HEK293 (cell line): Measurements from ENCODE around the gene DMD.

Experiments used
- CTCF ChIA-PET: fragments of 350-600 bp; formaldehyde crosslinking; extraction: SDS; loops from one replicate; lab custom pipeline; 2021; ENCODE audit warnings: antibody characterized with exemption; lab: Yijun Ruan, JAX
- POLR2A ChIA-PET: fragments of 300-600 bp; formaldehyde crosslinking; extraction: SDS; loops from one replicate; lab custom pipeline; 2020; ENCODE audit warnings: antibody characterized with exemption, inconsistent platforms; lab: Yijun Ruan, JAX
- H3K27ac ChIP-seq: fragments of 200-500 bp; sonication (Bioruptor generic); 2 replicates; pipeline ENCODE4 v1.5.1; 2014; ENCODE audit warnings: low read depth, low read length, control low read depth, inconsistent platforms; ENCODE audit errors: extremely low read depth
- H3K36me3 ChIP-seq, 2 experiments: fragments of 200-500 bp in 1 of 2; sonication (Bioruptor generic) in 1 of 2; 1 replicate in 1 of 2; 2 replicates in 1 of 2; pipeline ENCODE4 v1.5.1; 2014 to 2017; ENCODE audit warnings: inconsistent platforms in 2 of 2, low read length in 2 of 2; ENCODE audit not compliant: control insufficient read depth in 2 of 2, insufficient read depth in 1 of 2
- H3K4me1 ChIP-seq: fragments of 200-500 bp; sonication (Bioruptor generic); 2 replicates; pipeline ENCODE4 v1.5.1; 2014; ENCODE audit warnings: mild to moderate bottlenecking, low read length, inconsistent platforms; ENCODE audit not compliant: control insufficient read depth, insufficient read depth
- H3K4me3 ChIP-seq: 2 replicates; pipeline ENCODE4 v1.5.1; 2011; ENCODE audit warnings: low read depth, mild to moderate bottlenecking, control low read depth, low read length, moderate library complexity
- H3K9me3 ChIP-seq: fragments of 200-500 bp; sonication (Bioruptor generic); 2 replicates; pipeline ENCODE4 v1.5.1; 2014; ENCODE audit warnings: low read depth, low read length, inconsistent platforms; ENCODE audit not compliant: control insufficient read depth, insufficient read depth
- CTCF ChIP-seq: fragments of 450-650 bp; formaldehyde crosslinking; IDR thresholded peaks from 2 replicates; pipeline ENCODE4 v1.5.1; 2016; ENCODE audit warnings: missing biosample characterization, missing genetic modification characterization
- EGR2 ChIP-seq: fragments of 450-650 bp; formaldehyde crosslinking; IDR thresholded peaks from 2 replicates; pipeline ENCODE4 v1.5.1; 2016; ENCODE audit warnings: low read depth, missing biosample characterization, missing genetic modification characterization
- GFI1B ChIP-seq: fragments of 450-650 bp; formaldehyde crosslinking; IDR thresholded peaks from 2 replicates; pipeline ENCODE4 v1.5.1; 2016; ENCODE audit warnings: missing biosample characterization, missing genetic modification characterization
- GLI2 ChIP-seq: fragments of 450-650 bp; formaldehyde crosslinking; IDR thresholded peaks from 2 replicates; pipeline ENCODE4; 2017; ENCODE audit warnings: missing biosample characterization, missing genetic modification characterization, low read depth, borderline replicate concordance
- HOXA7 ChIP-seq: sonication (generic); formaldehyde crosslinking; IDR thresholded peaks from 2 replicates; pipeline ENCODE4 v1.8.1; 2022; ENCODE audit warnings: missing genetic modification reagents, borderline replicate concordance
- OVOL3 ChIP-seq: fragments of 450-650 bp; formaldehyde crosslinking; IDR thresholded peaks from 2 replicates; pipeline ENCODE4 v1.5.1; 2016; ENCODE audit warnings: missing biosample characterization, missing genetic modification characterization
- PRDM10 ChIP-seq: fragments of 450-650 bp; formaldehyde crosslinking; IDR thresholded peaks from 2 replicates; pipeline ENCODE4 v1.5.1; 2016; ENCODE audit warnings: missing biosample characterization, missing genetic modification characterization
- PRDM4 ChIP-seq: fragments of 450-650 bp; formaldehyde crosslinking; IDR thresholded peaks from 2 replicates; pipeline ENCODE4 v1.5.1; 2017; ENCODE audit warnings: missing biosample characterization, missing genetic modification characterization
- REST ChIP-seq: fragments of 450-650 bp; formaldehyde crosslinking; IDR thresholded peaks from 2 replicates; pipeline ENCODE4 v1.5.1; 2016; ENCODE audit warnings: missing biosample characterization, missing genetic modification characterization
- SETDB1 ChIP-seq: IDR thresholded peaks from one replicate; pipeline ENCODE4 v1.6.1; 2017; ENCODE audit warnings: mild to moderate bottlenecking, low read length, moderate library complexity, mixed read lengths; ENCODE audit not compliant: insufficient read length
- SP3 ChIP-seq: fragments of 450-650 bp; formaldehyde crosslinking; IDR thresholded peaks from 2 replicates; pipeline ENCODE4 v1.5.1; 2016; ENCODE audit warnings: missing biosample characterization, missing genetic modification characterization
- SP7 ChIP-seq: fragments of 450-650 bp; formaldehyde crosslinking; IDR thresholded peaks from 2 replicates; pipeline ENCODE4 v1.5.1; 2016; ENCODE audit warnings: missing biosample characterization, missing genetic modification characterization
- ZNF335 ChIP-seq: fragments of 450-650 bp; formaldehyde crosslinking; conservative IDR thresholded peaks from 2 replicates; pipeline ENCODE4 v1.5.1; 2016; ENCODE audit warnings: missing biosample characterization, missing genetic modification characterization
- ZNF394 ChIP-seq: fragments of 450-650 bp; formaldehyde crosslinking; IDR thresholded peaks from 2 replicates; pipeline ENCODE4 v1.5.1; 2016; ENCODE audit warnings: missing biosample characterization, missing genetic modification characterization, mild to moderate bottlenecking, moderate library complexity, borderline replicate concordance
- ZNF48 ChIP-seq: fragments of 450-650 bp; formaldehyde crosslinking; IDR thresholded peaks from 2 replicates; pipeline ENCODE4 v1.5.1; 2016; ENCODE audit warnings: missing biosample characterization, missing genetic modification characterization
- ZNF513 ChIP-seq: fragments of 450-650 bp; IDR thresholded peaks from 2 replicates; pipeline ENCODE4 v1.5.1; 2018; ENCODE audit warnings: missing biosample characterization, missing genetic modification characterization
- ZNF521 ChIP-seq: fragments of 450-650 bp; formaldehyde crosslinking; IDR thresholded peaks from 2 replicates; pipeline ENCODE4 v1.5.1; 2017; ENCODE audit warnings: missing biosample characterization, mild to moderate bottlenecking, missing genetic modification characterization
- ZNF660 ChIP-seq: fragments of 450-650 bp; IDR thresholded peaks from 2 replicates; pipeline ENCODE4 v1.5.1; 2018; ENCODE audit warnings: missing biosample characterization, mild to moderate bottlenecking, missing genetic modification characterization
- ZNF701 ChIP-seq: fragments of 450-650 bp; formaldehyde crosslinking; IDR thresholded peaks from 2 replicates; pipeline ENCODE4 v1.5.1; 2016; ENCODE audit warnings: missing biosample characterization, missing genetic modification characterization
- ZNF704 ChIP-seq: fragments of 450-650 bp; formaldehyde crosslinking; IDR thresholded peaks from 2 replicates; pipeline ENCODE4 v1.5.1; 2016; ENCODE audit warnings: missing biosample characterization, missing genetic modification characterization
- ZNF777 ChIP-seq: fragments of 450-650 bp; formaldehyde crosslinking; IDR thresholded peaks from 2 replicates; pipeline ENCODE4 v1.5.1; 2017; ENCODE audit warnings: missing biosample characterization, missing genetic modification characterization, borderline replicate concordance

The DMD gene

GRCh38 chrX:32116047-32116446 lies 1095.3 kb downstream of the DMD start:
- no peaks in the 10 kb centered on the region; the same call in 1 of the 2 replicates for H3K9me3 ChIP-seq
- H3K36me3 ChIP-seq, result no peaks in the 10 kb centered on the region
- no peak overlapping the region for H3K4me3 ChIP-seq
- TF ChIP-seq SP7 (tag by site-specific recombination) (no peak), ZNF335 (no peak), HOXA7 (CRISPR knock-in tag) (no peak), ZNF660 (tag by site-specific recombination) (no peak), GLI2 (tag by site-specific recombination) (no peak), ZNF701 (tag by site-specific recombination) (no peak)
- ChIA-PET CTCF (interaction anchor here (0.7 kb wide), 1 partner anchor 10 kb away, joined by 3 read pairs; no protein-coding TSS in a partner anchor), POLR2A (no interaction called here)
- no peaks in the 10 kb centered on the region for H3K4me1 ChIP-seq
- no peak overlapping the region for H3K27ac ChIP-seq

- no peaks in the 10 kb centered on the region; the same call in 1 of the 2 replicates for H3K9me3 ChIP-seq
- H3K27ac ChIP-seq, result no peak overlapping the region
- no peak overlapping the region for H3K4me3 ChIP-seq
- POLR2A ChIA-PET, result no interaction called here
- no peaks in the 10 kb centered on the region for H3K4me1 ChIP-seq
- CTCF ChIA-PET, result no interaction called here
- no peaks in the 10 kb centered on the region for H3K36me3 ChIP-seq
- no peak for TF ChIP-seq SETDB1
- no peak for TF ChIP-seq ZNF48 (tag by site-specific recombination)
- TF ChIP-seq ZNF521 (tag by site-specific recombination), result no peak
- TF ChIP-seq GFI1B (tag by site-specific recombination), result no peak
- no peak for TF ChIP-seq PRDM4 (tag by site-specific recombination)
- TF ChIP-seq ZNF777 (tag by site-specific recombination), result no peak
- TF ChIP-seq PRDM10 (tag by site-specific recombination), result no peak
- no peak for TF ChIP-seq OVOL3
- no peak for TF ChIP-seq REST (tag by site-specific recombination)
- TF ChIP-seq ZNF394, result no peak
- no peak for TF ChIP-seq CTCF (tag by site-specific recombination)
- TF ChIP-seq EGR2, result no peak
- TF ChIP-seq ZNF513 (tag by site-specific recombination), result no peak
- TF ChIP-seq ZNF704 (tag by site-specific recombination), result no peak
- no peak for TF ChIP-seq SP3 (tag by site-specific recombination)
Measured at GRCh38 chrX:32087663-32088062, 1123.7 kb downstream of the DMD start.
